Measurements from ENCODE around the gene KLHL18.

The KLHL18 gene

DNA sequence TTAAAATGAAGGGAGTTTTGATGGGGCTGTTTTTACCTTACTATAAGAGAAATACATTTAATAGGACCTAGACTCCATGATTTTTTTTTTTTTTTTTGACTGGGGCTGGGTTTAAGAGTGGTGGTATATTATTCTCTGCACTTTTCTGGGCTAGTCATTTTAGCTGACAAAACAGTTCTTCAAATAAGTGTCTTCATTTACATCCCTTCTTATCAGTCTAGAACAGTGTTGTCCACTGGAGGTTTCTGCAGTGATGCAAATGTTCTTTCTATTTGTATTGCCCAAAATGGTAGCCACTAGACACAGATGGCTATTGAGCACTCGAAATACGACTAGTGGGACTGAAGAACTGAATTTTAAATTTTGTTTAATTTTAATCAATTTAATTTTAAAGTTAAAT lies 37.2 kb downstream of the KLHL18 start:
- H3K4me3 ChIP-seq (ENCODE audit: low read depth, low read length): no peak overlapping the region
- DNase-seq (ENCODE audit: low read depth): no peak
- in situ Hi-C loops (cut with HindIII; ENCODE audit: low sequenced_read_pairs): loop anchor here (25.0 kb wide), 1 partner anchor 283 kb away; no protein-coding TSS in a partner anchor
- TF ChIP-seq, protein P1, sequence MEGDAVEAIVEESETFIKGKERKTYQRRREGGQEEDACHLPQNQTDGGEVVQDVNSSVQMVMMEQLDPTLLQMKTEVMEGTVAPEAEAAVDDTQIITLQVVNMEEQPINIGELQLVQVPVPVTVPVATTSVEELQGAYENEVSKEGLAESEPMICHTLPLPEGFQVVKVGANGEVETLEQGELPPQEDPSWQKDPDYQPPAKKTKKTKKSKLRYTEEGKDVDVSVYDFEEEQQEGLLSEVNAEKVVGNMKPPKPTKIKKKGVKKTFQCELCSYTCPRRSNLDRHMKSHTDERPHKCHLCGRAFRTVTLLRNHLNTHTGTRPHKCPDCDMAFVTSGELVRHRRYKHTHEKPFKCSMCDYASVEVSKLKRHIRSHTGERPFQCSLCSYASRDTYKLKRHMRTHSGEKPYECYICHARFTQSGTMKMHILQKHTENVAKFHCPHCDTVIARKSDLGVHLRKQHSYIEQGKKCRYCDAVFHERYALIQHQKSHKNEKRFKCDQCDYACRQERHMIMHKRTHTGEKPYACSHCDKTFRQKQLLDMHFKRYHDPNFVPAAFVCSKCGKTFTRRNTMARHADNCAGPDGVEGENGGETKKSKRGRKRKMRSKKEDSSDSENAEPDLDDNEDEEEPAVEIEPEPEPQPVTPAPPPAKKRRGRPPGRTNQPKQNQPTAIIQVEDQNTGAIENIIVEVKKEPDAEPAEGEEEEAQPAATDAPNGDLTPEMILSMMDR (IDR thresholded peaks at IDR 0.05; ENCODE audit: low read depth, low read length, missing control alignments): no peak

DNA sequence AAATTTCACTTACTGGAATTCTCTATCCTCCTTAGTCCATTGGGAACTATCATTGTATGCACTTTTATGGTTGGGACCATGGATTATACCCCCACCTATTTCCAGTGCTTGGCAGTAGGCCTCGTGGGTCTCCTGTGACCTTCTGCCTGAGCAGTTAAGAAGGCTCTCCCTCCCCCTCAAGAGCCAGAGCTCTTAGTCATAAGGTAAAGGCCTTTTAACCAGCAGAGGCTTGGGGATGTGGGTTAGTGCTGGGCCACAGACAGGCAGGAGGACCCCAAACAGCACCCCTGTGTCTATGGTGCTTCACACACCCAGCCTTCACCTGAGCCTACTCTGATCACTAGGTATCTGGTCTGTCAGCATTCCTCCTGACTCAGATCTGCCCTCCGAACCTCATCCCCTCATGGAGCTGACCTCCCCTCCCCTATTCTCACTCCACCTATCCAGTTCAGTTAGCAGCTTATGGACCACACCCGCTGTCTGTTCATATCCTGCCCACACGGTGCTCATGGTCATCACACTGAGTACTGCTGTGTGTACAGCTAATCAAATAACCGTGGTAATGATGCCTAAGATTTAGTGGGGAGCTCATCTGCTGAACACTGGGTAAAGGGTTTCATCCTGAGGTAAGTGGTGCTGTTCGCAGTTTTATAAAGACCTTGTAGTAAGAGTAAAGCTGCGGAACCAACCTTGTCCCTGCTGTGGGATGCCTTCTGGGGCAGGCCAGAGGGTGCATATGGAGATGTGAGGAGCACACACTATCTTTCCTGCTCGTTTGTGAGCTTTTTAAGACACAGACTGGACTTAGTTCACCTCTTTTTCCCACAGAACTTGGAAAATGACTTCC lies 40.9 kb downstream of the KLHL18 start:
- H3K4me3 ChIP-seq (ENCODE audit: low read depth, low read length): no peak overlapping the region
- in situ Hi-C loops (cut with HindIII; ENCODE audit: low sequenced_read_pairs): loop anchor here (25.0 kb wide), 1 partner anchor 286 kb away; no protein-coding TSS in a partner anchor
- TF ChIP-seq, protein P1 (IDR thresholded peaks at IDR 0.05; ENCODE audit: low read depth, low read length, missing control alignments): no peak
- DNase-seq (ENCODE audit: low read depth): no peak

DNA sequence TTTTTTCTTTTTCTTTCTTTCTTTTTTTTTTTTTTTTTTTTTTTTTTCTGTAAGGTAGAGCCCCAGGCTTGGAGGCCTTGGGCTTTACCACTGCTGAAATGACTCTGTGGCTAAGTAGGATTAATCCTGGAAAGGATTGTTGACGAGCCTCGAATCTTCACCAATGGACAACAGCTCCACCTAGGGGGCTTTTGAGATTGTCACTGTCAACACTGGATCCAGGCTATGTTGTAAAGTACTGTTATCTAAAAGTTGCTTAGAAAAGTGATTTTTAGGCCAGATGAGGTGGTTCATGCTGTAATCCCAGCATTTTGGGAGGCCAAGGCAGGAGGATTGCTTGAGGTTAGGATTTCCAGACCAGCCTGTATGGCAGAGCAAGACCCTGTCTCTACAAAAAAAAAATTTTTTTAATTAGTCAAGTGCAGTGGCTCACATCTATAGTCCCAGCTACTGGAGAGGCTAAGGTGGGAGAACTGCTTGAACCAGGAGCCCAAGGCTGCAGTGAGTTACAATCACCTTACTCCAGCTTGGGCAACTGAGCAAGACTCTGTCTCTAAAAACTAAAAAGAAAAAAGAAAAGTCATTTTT lies 41.6 kb downstream of the KLHL18 start:
- TF ChIP-seq, protein P1 (IDR thresholded peaks at IDR 0.05; ENCODE audit: low read depth, low read length, missing control alignments): peak; percentile 77
- in situ Hi-C loops (cut with HindIII; ENCODE audit: low sequenced_read_pairs): loop anchor here (25.0 kb wide), 1 partner anchor 287 kb away; no protein-coding TSS in a partner anchor
- DNase-seq (ENCODE audit: low read depth): peak; percentile 79
- H3K4me3 ChIP-seq (ENCODE audit: low read depth, low read length): no peak overlapping the region

DNA sequence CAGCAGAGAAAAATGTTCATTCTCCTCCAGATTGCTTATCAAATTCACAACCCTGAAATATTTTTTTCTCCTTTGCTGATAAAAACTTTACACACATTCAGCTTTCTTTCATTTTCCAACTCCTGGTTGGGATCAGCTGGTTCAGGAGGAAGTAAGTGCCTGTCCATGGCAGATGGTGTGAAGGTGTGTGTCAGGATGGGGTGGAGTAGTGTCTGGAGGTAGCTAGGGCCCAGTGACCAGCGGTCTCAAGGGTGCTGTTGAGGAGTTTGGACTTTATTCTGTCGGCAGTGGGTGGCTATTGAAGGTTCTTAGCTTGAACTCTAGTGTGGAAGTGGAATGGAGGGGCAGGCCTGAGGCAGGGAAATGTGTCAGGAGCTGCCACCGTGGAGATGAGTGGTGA lies 51.2 kb downstream of the KLHL18 start:
- TF ChIP-seq, protein P1 (IDR thresholded peaks at IDR 0.05; ENCODE audit: low read depth, low read length, missing control alignments): no peak
- in situ Hi-C loops (cut with HindIII; ENCODE audit: low sequenced_read_pairs): no loop called here
- no peak overlapping the region for H3K4me3 ChIP-seq (ENCODE audit: low read depth, low read length)
- no peak for DNase-seq (ENCODE audit: low read depth)

DNA sequence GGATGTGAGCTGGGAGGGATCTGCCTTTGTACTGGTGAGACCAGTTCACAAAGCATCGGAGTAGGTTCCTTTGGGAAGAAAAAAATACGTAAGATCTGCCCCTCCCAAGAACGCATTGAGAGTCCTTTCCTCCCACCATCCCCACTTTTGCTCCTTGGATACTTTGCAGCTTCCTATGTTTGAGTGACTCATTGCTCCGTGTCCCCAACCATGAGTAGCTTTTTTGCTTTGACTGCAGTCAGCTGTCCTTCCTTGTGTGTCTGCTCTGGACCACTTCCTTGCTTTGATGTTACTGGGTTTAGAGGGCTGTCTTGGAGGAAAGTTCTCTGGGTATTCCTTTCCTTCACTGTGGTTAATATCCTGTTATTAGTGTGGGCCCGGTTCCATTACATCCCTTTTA lies 54.9 kb downstream of the KLHL18 start:
- in situ Hi-C loops (cut with HindIII; ENCODE audit: low sequenced_read_pairs): no loop called here
- no peak for DNase-seq (ENCODE audit: low read depth)
- TF ChIP-seq, protein P1 (IDR thresholded peaks at IDR 0.05; ENCODE audit: low read depth, low read length, missing control alignments): no peak
- H3K4me3 ChIP-seq (ENCODE audit: low read depth, low read length): no peak overlapping the region

DNA sequence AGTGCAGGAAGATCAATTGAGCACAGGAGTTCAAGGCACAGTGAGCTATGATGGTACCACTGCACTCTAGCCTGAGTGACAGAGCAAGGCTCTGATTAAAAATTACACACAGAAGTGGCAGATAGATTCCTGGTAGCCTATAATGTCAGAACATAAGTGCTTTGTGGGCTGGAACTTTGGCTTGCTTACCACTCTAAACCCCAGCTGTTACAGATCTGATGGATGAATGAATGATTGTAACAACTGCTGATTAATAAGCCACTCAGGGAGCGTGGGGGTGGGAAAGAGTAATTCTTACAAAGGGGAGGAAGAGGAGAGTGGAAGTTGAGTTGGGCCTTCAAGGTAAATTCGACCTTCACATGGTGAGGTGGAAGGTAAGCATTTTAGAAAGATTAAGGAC lies 57.2 kb downstream of the KLHL18 start:
- in situ Hi-C loops (cut with HindIII; ENCODE audit: low sequenced_read_pairs): no loop called here
- TF ChIP-seq, protein P1 (IDR thresholded peaks at IDR 0.05; ENCODE audit: low read depth, low read length, missing control alignments): no peak
- no peak for DNase-seq (ENCODE audit: low read depth)
- no peak overlapping the region for H3K4me3 ChIP-seq (ENCODE audit: low read depth, low read length)
